Measurements from ENCODE around the gene EGR2. TPM values are rescaled to one million over a fixed set of nuclear protein-coding genes. Genes with fewer than 3 reads are reported as not detected.
"Not testable (repeated sequence)": the region's sequence is repeated elsewhere in the genome, so short reads cannot be mapped to it uniquely, and the experiment has no call there.

EGR2 gene
- polyA plus RNA-seq, 3 donors from 2014 or later, result 0.28 to 0.80 (median 0.29) TPM

GRCh38 chr10:62803724-62804355 lies 12.3 kb downstream of the EGR2 start:
- peaks cover 5 to 10% (median 10%) of the 10 kb centered on the region in 3 donors for H3K27me3 Mint-ChIP-seq (ENCODE audit: low read depth in 3 of 3)
- peaks cover 32 to 43% of the 10 kb centered on the region in 2 donors for H3K4me1 Mint-ChIP-seq
- H3K27ac Mint-ChIP-seq, result peak overlapping the region; percentile 97 to 99 (median 98)
- DNase-seq, result no peak
- H3K9me3 Mint-ChIP-seq, result peaks cover 0 to 2% (median 0%) of the 10 kb centered on the region in 6 donors
- H3K36me3 Mint-ChIP-seq, result peaks cover 0 to 10% (median 3%) of the 10 kb centered on the region in 3 donors
- H3K4me3 Mint-ChIP-seq, result peak overlapping the region; percentile 94 to 99 (median 97)

- Mint-ChIP-seq H3K9me3 (peaks cover 0 to 2% (median 0%) of the 10 kb centered on the region in 6 donors), H3K4me3 (no peak overlapping the region), H3K27ac (no peak overlapping the region), H3K4me1 (peaks cover 20 to 24% of the 10 kb centered on the region in 2 donors), H3K27me3 (ENCODE audit: low read depth in 3 of 3) (peaks cover 8 to 14% (median 10%) of the 10 kb centered on the region in 3 donors), H3K36me3 (peaks cover 0 to under 1% (median under 1%) of the 10 kb centered on the region in 3 donors)
- DNase-seq, result no peak
These were observed 14.3 kb downstream of the EGR2 start for GRCh38 chr10:62801871-62802270.

GRCh38 chr10:62796896-62797295 lies 19.3 kb downstream of the EGR2 start:
- no peak for DNase-seq
- Mint-ChIP-seq H3K36me3 (peaks cover 0 to 4% (median 0%) of the 10 kb centered on the region in 3 donors), H3K27me3 (ENCODE audit: low read depth in 3 of 3) (peaks cover 0 to 5% (median 4%) of the 10 kb centered on the region in 3 donors), H3K9me3 (peaks cover 0 to 2% (median 0%) of the 10 kb centered on the region in 6 donors), H3K4me3 (no peak overlapping the region), H3K27ac (no peak overlapping the region), H3K4me1 (no peaks in the 10 kb centered on the region)

- peaks cover 0 to 4% (median 0%) of the 10 kb centered on the region in 3 donors for H3K36me3 Mint-ChIP-seq
- peaks cover 0 to 5% (median 4%) of the 10 kb centered on the region in 3 donors for H3K27me3 Mint-ChIP-seq (ENCODE audit: low read depth in 3 of 3)
- no peak for DNase-seq
- H3K4me3 Mint-ChIP-seq, result no peak overlapping the region
- peaks cover 0 to 2% (median 0%) of the 10 kb centered on the region in 6 donors for H3K9me3 Mint-ChIP-seq
- H3K4me1 Mint-ChIP-seq, result no peaks in the 10 kb centered on the region
- no peak overlapping the region for H3K27ac Mint-ChIP-seq
These were observed 20.4 kb downstream of the EGR2 start for GRCh38 chr10:62795762-62796161.

- Mint-ChIP-seq H3K4me3 (no peak overlapping the region), H3K36me3 (peaks cover 0 to 4% (median 0%) of the 10 kb centered on the region in 3 donors), H3K9me3 (no peaks in the 10 kb centered on the region), H3K27me3 (ENCODE audit: low read depth in 3 of 3) (peaks cover 0 to 5% (median 3%) of the 10 kb centered on the region in 3 donors), H3K27ac (no peak overlapping the region), H3K4me1 (no peaks in the 10 kb centered on the region)
- DNase-seq, result no peak
These were observed 21.1 kb downstream of the EGR2 start for GRCh38 chr10:62795100-62795499.

- peaks cover 0 to 4% (median 0%) of the 10 kb centered on the region in 3 donors for H3K36me3 Mint-ChIP-seq
- H3K27me3 Mint-ChIP-seq (ENCODE audit: low read depth in 3 of 3), result peaks cover 0 to 5% (median 3%) of the 10 kb centered on the region in 3 donors
- H3K4me3 Mint-ChIP-seq, result no peak overlapping the region
- DNase-seq, result no peak
- H3K9me3 Mint-ChIP-seq, result no peaks in the 10 kb centered on the region
- H3K4me1 Mint-ChIP-seq, result no peaks in the 10 kb centered on the region
- no peak overlapping the region for H3K27ac Mint-ChIP-seq
These were observed 21.9 kb downstream of the EGR2 start for GRCh38 chr10:62794306-62794705.

GRCh38 chr10:62792261-62792660 lies 23.9 kb downstream of the EGR2 start:
- H3K36me3 Mint-ChIP-seq, result peaks cover 0 to 4% (median 0%) of the 10 kb centered on the region in 3 donors
- no peak overlapping the region for H3K4me3 Mint-ChIP-seq
- DNase-seq, result no peak
- H3K27me3 Mint-ChIP-seq (ENCODE audit: low read depth in 3 of 3), result peaks cover 0 to 3% (median 0%) of the 10 kb centered on the region in 3 donors
- H3K9me3 Mint-ChIP-seq, result peaks cover 0 to 2% (median 0%) of the 10 kb centered on the region in 6 donors
- H3K4me1 Mint-ChIP-seq, result no peaks in the 10 kb centered on the region
- no peak overlapping the region for H3K27ac Mint-ChIP-seq

GRCh38 chr10:62790571-62790970 lies 25.6 kb downstream of the EGR2 start:
- Mint-ChIP-seq H3K36me3 (no peaks in the 10 kb centered on the region), H3K27me3 (ENCODE audit: low read depth in 3 of 3) (peaks cover 0 to 5% (median 0%) of the 10 kb centered on the region in 3 donors), H3K4me1 (no peaks in the 10 kb centered on the region), H3K4me3 (no peak overlapping the region), H3K27ac (no peak overlapping the region), H3K9me3 (peaks cover 0 to 2% (median 0%) of the 10 kb centered on the region in 6 donors)
- DNase-seq, result no peak

- Mint-ChIP-seq H3K4me1 (no peaks in the 10 kb centered on the region), H3K27me3 (ENCODE audit: low read depth in 3 of 3) (peaks cover 0 to 6% (median 0%) of the 10 kb centered on the region in 3 donors), H3K9me3 (peaks cover 0 to 6% (median 0%) of the 10 kb centered on the region in 6 donors), H3K4me3 (no peak overlapping the region), H3K27ac (no peak overlapping the region), H3K36me3 (peaks cover 0 to 2% (median 2%) of the 10 kb centered on the region in 3 donors)
- DNase-seq, result no peak
These were observed 26.1 kb downstream of the EGR2 start for GRCh38 chr10:62790019-62790555.

- H3K4me3 Mint-ChIP-seq, result no peak overlapping the region
- no peak for DNase-seq
- H3K9me3 Mint-ChIP-seq, result peaks cover 0 to 6% (median 1%) of the 10 kb centered on the region in 6 donors
- H3K36me3 Mint-ChIP-seq, result peaks cover 0 to 6% (median 3%) of the 10 kb centered on the region in 3 donors
- no peak overlapping the region for H3K27ac Mint-ChIP-seq
- no peaks in the 10 kb centered on the region for H3K4me1 Mint-ChIP-seq
- H3K27me3 Mint-ChIP-seq (ENCODE audit: low read depth in 3 of 3), result peaks cover 0 to 9% (median 0%) of the 10 kb centered on the region in 3 donors
These were observed 27.2 kb downstream of the EGR2 start for GRCh38 chr10:62788861-62789467.

GRCh38 chr10:62788285-62788684 lies 27.9 kb downstream of the EGR2 start:
- H3K4me1 Mint-ChIP-seq; H3K27ac Mint-ChIP-seq; H3K9me3 Mint-ChIP-seq; DNase-seq; H3K4me3 Mint-ChIP-seq; H3K27me3 Mint-ChIP-seq (ENCODE audit: low read depth in 3 of 3); H3K36me3 Mint-ChIP-seq: not testable (repeated sequence)

- DNase-seq, H3K4me1 Mint-ChIP-seq, H3K36me3 Mint-ChIP-seq, H3K27ac Mint-ChIP-seq, H3K4me3 Mint-ChIP-seq, H3K9me3 Mint-ChIP-seq: not testable (repeated sequence)
- H3K27me3 Mint-ChIP-seq (ENCODE audit: low read depth in 3 of 3), result peaks cover 0 to 12% (median 1%) of the 10 kb centered on the region in 3 donors
These were observed 31.6 kb downstream of the EGR2 start for GRCh38 chr10:62784537-62784936.

- DNase-seq, result peak; percentile 84 to 87 (median 87)
- H3K4me1 Mint-ChIP-seq, result peaks cover 21 to 24% of the 10 kb centered on the region in 2 donors
- H3K36me3 Mint-ChIP-seq, result peaks cover 0 to 3% (median 0%) of the 10 kb centered on the region in 3 donors
- peaks cover 0 to 3% (median 1%) of the 10 kb centered on the region in 3 donors for H3K27me3 Mint-ChIP-seq (ENCODE audit: low read depth in 3 of 3)
- peak overlapping the region; percentile 4 to 56 (median 40) for H3K4me3 Mint-ChIP-seq
- peaks cover 0 to 7% (median under 1%) of the 10 kb centered on the region in 6 donors for H3K9me3 Mint-ChIP-seq
- peak overlapping the region; percentile 57 to 89 (median 77) for H3K27ac Mint-ChIP-seq
These were observed 36.5 kb downstream of the EGR2 start for GRCh38 chr10:62779487-62780248.

All from immature natural killer cell (primary cell).